HG02588 (cell line): ENCODE data around the gene SCGB1D1.

Source experiments
- ATAC-seq: cut with Tn5 transposase; IDR thresholded peaks from one replicate; pipeline ENCODE4 v1.9.1; 2021; ENCODE audit warnings: mild to moderate bottlenecking, moderate library complexity; ENCODE audit not compliant: unreplicated experiment

SCGB1D1 gene, protein sequence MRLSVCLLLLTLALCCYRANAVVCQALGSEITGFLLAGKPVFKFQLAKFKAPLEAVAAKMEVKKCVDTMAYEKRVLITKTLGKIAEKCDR

DNA sequence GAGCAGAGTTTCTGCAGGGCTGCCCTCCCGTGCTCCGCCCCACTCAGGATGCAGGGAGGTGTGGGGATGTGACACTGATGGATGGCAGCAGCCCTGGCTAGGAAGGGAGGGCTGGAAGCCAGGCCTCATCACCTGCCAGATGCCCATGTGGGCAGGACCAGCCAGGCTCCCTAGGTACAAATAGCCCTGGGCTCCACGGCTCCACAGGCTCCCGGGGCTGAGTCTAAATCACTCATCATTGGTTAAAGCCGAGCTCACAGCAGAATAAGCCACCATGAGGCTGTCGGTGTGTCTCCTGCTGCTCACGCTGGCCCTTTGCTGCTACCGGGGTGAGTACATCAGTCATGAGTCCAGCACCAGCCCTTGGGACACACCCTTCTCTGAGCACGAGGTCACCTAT, at the start of gene SCGB1D1:
Gene SCGB1D1, plus strand, starts transcription at position 206 of the 400 bp plus-strand sequence. Its CDS starts 69 bp downstream, at position 275.
- no peak for ATAC-seq

DNA sequence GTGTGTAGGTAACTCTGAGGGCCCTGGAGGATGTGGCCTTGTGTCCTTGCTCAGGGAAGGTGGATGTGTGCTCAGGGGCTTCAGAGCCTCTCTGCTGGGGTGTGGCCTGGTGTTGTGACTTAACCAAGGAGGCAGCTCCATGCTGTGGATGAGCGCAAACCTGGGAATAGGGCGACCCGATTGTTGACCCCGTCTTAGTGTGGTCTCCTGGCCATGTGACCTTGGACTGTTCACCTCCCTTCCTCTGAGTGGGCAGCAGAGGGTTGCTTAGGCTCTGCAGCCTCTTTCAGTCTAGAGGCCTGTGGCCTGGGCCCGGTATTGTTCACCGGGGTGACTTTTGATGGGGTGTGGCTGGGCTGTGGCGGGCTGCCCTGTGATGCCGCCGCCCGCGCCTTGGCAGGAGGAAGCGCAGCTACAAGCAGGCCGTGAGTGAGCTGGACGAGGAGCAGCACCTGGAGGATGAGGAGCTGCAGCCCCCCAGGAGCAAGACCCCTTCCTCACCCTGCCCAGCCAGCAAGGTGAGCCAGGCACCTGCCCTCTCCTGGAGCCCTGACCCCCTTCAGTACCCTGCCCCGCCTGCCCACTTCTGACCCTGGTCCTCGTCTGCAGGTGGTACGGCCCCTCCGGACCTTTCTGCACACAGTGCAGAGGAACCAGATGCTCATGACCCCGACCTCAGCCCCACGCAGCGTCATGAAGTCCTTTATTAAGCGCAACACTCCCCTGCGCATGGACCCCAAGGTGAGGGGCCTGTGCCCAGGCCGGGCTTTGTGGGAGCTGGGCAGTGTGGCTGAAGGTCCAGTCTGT, 49.5 kb upstream of the SCGB1D1 start:
- ATAC-seq = no peak

DNA sequence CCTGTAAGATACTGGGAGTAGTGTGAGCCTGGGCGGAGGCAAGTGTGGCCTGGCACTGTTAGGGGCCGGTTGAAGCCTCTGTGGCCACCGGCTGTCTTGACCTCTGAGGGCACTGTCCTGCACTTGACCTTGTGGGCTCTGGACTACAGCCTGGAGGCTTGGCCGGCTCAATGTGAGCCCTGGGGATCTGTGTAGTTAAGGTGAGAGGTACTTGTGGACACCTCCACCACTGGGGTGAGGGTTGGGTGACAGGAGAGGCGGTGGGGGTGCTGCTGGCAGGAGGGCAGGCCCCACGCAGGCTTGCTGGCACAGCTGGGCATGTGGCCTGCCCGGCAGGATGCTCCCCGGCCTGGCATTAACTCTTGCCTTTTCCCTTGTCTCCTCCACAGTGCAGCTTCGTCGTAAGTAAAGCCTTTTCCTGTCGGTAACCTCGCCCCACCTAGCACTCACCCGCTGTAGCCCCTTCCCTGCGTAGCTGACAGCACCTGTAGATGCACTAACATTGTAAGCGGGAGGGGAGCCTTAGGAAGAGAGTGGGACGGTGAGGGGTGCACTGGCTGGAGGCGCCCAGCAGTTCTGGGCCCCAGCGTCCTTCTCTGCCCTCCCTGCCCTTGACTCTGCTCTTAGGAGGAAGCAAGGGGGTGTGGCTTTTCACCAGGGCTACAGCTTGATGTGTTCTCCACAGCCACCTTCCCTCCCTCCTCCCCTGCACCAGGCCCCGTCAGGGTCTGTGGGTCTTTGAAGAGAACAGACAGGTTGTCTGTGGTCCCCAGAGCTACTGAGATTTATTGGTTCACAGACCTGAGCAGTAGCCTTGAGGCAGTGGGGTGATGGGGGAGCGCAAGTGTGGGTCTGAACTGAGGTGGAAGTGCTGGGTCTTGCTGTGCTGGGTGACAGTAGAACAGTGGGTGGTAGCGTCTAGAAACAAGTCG, 48.6 kb upstream of the SCGB1D1 start:
- ATAC-seq = no peak

DNA sequence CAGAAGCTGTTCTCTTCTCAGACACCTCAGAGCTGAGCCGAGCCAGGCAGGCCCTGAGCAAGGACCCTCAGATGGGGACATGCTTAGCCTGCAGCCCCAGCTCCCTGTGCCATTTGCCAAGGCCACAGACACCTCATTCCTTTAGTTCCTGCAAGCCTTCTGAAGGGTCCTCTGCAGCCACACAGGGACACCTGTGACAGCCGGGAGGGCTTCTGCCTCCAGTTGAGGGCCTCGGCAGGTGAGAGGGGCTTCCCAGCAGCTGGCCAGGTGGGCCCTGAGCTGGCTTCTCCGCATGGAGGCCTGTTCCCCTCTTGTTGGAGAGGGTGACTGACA, 48.0 kb upstream of the SCGB1D1 start:
- no peak for ATAC-seq

DNA sequence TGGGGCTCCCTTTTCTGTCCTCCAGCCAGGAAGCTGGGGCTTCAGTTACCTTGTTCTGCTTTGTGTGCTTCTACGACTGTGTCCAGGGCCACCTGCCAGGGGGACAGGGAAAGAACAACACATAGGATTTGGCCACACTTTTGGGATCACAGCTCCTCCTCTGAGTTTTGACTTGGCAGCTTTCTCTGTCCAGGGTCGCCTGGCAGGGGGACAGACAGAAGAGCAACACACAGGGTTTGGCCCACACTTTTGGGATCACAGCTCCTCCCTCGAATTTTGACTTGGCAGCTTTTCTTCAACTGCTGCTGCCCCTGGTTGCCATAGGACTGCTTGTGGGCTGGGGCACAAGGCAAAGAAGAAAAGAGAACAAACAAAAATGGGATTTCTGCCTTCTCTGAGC, 47.1 kb upstream of the SCGB1D1 start:
- ATAC-seq = no peak

DNA sequence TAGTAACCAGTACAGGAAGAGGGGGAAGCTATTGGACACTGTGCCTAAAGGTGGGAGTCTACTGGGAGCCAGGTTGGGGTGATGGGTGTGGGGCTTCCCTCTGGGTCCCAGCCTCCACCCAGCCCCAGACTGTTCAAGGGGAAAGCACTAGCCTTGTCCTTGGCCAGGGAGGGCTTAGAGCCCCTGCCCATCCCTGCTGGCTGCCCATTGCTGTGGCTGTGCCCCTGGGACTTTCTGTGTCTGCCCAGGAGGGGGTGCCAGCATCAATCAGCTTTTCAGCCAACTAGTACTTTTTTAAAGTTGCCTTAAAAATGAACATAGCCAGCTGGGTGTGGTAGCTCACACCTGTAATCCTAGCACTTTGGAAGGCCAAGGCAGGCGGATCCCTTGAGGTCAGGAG, 46.3 kb upstream of the SCGB1D1 start:
- no peak for ATAC-seq

DNA sequence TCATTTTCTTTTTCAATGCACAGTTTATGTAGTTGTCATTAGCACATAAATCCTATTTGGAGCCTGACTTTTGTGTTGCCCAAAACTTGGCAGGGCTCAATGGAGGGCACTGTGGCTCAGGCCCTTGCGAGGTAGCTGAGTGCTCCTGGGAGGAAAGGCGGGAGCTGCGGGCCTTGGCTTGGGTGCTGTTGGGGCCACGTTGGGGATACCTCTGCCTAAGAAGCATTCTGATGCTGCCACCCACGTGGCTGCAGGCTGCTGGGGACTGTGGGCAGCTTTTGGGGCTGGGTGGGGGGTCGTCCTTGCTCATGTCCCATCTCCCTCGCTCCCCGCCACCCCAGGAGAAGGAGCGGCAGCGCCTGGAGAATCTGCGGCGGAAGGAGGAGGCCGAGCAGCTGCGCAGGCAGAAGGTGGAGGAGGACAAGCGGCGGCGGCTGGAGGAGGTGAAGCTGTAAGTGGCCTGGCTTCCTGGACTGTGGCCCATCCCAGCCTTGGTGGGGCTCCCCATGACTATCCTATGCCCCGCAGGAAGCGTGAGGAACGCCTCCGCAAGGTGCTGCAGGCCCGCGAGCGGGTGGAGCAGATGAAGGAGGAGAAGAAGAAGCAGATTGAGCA, 45.3 kb upstream of the SCGB1D1 start:
- ATAC-seq = no peak

DNA sequence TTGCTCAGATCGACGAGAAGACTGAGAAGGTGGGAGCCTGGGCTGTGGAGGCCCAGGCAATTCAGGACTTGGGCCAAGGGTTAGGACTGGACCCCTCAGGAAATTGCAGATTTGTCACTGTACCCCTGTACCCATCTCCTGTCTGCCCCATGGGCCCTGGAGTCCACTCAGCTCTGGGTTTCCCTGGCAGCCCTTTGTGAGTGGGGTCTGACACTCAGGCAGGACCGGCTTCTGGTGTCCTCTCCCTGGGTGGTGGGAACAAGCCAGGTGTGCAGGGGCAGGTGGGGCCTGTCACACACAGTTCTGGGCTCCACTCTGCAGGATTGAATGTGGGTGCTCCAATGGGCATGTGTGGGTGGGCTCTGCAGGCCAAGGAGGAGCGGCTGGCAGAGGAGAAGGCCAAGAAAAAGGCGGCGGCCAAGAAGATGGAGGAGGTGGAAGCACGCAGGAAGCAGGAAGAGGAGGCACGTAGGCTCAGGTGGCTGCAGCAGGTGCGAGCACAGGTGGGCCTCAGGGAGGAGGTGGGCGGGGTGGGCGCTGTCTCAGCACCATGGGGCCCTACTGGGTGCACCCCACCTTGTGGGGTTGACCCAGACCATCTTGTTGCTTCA, 44.6 kb upstream of the SCGB1D1 start:
- no peak for ATAC-seq

DNA sequence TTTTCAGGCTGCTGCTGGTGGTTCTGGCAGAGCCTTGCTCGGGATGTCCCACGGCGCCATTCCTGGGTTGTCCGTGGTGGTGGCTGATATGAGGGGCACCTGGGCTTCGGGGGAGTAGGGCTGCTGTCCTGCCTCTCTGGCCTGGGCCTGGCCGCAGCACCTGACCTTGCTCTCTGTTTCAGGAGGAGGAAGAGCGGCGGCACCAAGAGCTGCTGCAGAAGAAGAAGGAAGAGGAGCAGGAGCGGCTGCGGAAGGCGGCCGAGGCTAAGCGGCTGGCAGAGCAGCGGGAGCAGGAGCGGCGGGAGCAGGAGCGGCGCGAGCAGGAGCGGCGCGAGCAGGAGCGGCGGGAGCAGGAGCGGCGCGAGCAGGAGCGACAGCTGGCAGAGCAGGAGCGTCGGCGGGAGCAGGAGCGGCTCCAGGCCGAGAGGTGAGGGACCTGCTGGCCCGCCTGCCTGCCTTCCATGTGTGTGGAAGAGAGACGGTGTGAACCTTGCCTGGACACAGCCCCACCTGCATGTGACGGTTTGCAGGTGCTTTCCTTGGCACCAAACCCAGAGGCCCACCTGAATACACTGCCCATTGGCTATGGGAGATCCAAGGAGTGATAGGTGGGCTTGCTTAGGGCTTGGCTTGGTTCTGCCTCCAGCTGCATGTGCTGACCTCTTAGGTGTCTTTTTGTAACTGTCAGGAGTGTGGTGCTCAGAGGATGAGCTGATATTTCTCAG, 43.4 kb upstream of the SCGB1D1 start:
- no peak for ATAC-seq

DNA sequence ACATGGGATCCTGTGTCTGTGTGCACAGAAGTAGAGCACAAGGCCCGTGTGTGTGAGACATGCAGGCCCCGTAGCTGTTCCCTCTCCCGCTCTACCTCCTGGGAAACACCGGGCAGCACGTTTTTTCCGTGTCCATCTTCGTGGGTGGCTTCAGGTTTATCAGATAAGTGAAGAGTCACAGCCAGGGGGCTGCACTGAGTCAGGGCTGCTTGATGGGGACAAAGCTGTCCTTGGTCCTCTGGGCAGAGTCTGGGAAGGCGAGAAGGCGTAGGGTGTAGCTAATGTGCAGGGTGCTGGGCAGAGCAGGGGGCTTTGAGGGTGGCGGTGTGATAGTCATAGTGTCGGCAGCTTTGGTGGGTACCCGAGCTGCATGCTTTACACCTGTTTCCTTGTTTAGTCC, 42.5 kb upstream of the SCGB1D1 start:
- ATAC-seq = no peak

DNA sequence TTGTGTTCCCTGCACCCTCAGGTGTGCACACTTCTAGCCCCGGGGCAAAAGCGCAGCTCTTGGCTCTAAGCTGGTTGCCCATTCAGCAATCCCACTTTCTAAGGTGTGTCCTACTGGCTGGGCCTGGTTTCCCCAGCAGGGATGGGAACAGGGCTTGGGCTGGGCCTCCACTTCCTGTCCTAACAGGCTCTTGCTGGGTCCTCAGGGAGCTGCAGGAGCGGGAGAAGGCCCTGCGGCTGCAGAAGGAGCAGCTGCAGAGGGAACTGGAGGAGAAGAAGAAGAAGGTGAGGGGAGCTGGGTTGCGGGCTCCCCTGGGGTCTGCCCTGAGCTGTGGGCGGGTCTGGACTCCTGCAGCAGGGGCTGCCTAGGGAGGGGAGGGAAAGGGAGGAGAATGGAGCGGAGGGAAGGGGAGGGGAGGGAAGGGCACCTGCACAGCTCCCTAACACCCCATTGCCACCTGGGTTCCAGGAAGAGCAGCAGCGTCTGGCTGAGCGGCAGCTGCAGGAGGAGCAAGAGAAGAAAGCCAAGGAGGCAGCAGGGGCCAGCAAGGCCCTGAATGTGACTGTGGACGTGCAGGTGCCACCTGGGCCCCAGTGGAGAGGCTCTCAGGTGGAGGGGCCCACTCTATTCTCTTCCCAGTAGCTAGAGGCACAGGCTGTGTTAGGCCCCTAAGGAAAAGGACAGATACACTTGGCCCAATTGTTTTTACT, 41.6 kb upstream of the SCGB1D1 start:
- ATAC-seq = no peak

DNA sequence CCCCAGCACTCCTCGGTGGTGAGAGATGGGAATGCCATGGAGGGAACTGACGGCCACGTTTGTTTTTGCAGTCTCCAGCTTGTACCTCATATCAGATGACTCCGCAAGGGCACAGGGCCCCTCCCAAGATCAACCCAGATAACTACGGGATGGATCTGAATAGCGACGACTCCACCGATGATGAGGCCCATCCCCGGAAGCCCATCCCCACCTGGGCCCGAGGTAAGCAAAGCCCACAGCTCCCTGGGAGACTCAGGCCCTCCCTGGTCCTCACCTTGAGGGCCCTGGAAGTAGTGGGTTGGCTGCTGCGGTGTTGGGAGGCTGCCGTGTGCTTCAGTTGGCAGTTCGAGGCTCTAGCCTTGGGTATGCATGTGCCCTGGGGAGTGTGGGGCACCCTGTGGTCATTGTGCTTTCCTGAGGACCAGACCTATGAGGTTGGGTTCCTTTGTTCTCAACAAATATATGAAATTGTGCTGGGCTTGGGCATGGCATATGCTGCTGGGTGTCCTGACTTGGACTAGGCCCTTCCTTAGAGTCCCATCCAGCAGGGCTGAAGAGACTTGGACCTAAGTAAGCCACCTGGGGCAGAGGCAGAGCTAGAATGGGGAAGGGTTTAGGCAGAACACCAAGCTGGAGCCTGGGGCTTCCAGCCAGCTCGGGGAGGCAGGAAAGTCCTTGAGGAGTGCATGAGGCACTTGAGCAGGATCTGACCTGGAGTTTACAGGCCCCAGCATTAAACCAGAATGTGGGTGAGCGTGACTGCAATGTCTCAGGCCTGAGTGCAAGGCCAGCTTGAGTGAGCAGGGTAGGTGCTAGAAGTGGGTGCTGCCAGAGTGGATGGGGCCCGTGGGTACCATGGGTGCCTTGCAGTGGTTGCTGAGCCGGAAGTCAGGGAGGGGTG, 39.8 kb upstream of the SCGB1D1 start:
- ATAC-seq = no peak

DNA sequence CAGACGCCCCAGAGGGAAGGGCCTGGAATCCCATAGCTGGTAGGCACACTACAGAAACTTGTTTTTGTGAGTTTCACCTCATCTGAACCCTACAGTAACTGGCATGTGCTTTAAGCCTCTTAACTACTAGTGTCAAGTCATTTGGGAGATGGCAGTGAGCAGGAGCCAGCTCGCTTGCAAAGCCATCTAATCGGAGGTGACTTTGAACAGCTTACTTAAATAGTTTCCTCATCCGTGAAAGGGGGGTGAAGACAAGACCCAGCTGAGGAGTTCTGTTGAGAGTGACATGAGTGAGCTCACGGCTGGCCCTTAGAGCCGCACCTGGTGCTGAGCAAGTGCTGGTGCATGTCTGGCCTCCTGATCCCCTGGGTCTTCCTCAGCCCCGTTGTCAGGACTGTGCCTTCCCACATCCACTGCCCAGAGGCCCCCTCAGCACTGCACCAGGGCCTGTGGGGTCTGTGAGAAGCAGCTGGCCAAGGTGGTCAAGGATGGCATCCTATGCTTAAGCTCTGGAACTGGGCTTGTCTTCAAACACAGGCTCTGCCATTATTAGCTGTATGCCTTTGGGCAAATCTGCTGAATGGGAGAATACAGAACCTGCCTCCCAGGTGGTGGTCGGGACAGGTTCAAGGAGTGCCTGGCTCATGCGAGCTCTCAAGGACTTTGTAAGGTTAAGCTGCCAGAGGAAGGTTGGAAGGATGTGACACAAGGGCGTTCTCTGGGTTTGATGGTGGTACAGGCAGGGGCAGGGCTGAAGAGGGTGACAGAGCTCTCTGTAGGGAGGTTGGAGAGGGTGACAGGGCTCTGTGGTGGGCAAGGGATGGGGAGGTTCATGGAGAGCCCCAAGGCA, 38.9 kb upstream of the SCGB1D1 start:
- no peak for ATAC-seq

DNA sequence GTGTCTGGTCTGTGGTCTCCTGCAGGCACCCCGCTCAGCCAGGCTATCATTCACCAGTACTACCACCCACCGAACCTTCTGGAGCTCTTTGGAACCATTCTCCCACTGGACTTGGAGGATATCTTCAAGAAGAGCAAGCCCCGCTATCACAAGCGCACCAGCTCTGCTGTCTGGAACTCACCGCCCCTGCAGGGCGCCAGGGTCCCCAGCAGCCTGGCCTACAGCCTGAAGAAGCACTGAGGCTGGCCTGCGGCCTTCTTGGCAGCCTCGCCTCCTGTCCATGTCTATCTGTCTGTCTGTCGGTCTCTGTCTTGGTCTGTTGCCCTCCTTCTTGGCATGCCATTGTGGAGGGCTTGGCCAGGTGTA, 38.3 kb upstream of the SCGB1D1 start:
- ATAC-seq = no peak

DNA sequence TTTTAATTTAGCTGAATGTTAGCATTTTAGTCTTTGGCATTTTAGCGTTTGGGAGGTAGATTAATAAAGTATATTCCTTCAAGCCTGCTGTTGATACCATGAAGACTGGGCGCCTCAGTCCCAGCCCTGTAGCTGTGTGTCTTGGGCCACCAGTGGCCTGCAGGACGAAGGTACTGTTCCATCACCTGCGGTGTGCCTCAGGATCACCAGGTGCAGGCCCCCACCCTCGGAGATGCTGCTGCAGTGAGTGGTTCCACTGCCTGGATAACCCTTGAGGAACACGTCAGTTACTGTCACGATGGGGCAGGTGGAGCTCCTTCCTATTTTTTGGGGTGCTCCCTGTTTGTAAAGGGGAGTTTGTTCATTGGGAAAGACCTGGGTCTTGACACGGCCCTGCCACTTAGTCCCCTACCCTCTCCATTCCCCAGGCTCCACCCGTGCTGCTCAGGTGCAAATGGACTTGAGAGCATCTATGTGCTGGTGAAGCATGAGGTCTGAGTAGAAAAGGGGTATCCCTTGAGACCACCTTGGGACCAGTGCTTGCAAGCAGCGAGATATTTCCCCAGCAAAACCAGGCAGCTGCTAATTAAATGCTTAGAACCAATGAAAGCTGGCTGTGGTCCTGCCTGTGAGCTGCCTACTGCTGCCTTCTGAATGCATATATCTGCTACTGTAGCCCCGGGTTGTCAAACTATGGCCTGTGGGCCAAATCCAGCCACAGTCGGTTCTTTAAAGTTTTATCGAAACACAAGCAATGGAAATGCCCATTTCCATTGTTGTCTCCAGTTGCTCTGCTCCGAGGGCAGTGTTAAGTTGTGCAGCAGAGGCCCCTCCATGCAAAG, 37.5 kb upstream of the SCGB1D1 start:
- ATAC-seq = no peak

DNA sequence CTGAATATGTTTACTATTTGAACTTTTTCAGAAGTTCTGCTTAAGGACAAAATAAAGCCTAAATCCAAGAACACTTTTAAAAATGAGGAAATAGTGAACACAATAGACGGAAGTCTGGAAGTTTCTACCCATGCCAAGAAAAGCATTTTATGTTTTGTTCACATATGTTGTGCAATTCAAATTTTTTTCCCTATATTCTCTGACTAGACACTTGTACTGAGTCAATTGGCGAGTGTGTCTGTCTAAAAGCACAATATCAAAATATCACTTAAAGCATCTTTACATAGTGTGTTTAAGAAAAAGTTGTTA, 37.0 kb upstream of the SCGB1D1 start:
- ATAC-seq = no peak

DNA sequence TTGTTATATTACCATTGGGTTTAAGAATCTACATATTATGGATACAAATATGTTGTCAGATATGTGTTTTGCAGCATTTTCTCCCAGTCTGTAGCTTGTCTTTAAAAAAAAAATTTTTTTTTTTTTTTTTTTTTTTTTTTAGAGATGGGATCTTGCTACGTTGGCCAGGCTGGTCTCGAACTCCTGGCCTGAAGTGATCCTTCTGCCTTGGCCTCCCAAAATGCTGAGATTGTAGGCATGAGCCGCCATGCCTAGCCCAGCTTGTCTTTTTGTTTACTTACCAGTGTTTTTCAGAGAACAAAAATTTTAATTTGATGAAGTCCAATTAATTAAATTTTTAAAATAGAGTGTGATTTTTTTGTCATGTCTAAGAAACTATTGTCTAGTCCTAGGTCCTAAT, 36.4 kb upstream of the SCGB1D1 start:
- no peak for ATAC-seq
